ENCODE results near the gene DSE.

DNA sequence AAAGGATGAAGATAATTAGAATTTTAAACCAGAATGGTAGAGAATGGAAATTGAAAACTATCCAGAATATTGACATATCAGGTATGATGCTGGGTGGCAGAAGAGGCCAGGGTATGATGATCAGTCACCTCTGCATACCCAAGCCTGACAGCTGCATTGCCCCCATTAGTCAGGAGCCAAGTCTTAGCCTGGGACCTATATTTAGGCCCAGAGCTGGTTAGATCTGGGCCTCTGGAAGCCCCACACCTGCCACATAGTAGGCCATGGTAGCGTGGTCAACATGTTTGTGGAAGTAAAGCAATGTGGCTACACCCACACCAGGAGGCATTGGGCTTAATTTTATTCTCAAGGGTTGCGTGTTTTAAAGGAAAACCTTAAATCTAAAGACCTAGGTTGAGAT, 58.4 kb downstream of the DSE start:
- TF ChIP-seq, protein P1, sequence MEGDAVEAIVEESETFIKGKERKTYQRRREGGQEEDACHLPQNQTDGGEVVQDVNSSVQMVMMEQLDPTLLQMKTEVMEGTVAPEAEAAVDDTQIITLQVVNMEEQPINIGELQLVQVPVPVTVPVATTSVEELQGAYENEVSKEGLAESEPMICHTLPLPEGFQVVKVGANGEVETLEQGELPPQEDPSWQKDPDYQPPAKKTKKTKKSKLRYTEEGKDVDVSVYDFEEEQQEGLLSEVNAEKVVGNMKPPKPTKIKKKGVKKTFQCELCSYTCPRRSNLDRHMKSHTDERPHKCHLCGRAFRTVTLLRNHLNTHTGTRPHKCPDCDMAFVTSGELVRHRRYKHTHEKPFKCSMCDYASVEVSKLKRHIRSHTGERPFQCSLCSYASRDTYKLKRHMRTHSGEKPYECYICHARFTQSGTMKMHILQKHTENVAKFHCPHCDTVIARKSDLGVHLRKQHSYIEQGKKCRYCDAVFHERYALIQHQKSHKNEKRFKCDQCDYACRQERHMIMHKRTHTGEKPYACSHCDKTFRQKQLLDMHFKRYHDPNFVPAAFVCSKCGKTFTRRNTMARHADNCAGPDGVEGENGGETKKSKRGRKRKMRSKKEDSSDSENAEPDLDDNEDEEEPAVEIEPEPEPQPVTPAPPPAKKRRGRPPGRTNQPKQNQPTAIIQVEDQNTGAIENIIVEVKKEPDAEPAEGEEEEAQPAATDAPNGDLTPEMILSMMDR (IDR thresholded peaks at IDR 0.05; ENCODE audit: poor library complexity, severe bottlenecking): no peak
- TF ChIP-seq RAD21 (conservative IDR thresholded peaks at IDR 0.05): no peak
- no peak for TF ChIP-seq MXI1 (conservative IDR thresholded peaks at IDR 0.05; ENCODE audit: poor library complexity, severe bottlenecking)
- TF ChIP-seq POLR2AphosphoS5 (IDR thresholded peaks at IDR 0.05): no peak
- TF ChIP-seq TAF1 (IDR thresholded peaks at IDR 0.05; ENCODE audit: low read depth): no peak
- no peak for TF ChIP-seq EP300 (conservative IDR thresholded peaks at IDR 0.05; ENCODE audit: poor library complexity, severe bottlenecking)

Measured in neural cell (in vitro differentiated cells).